Hindlimb muscle (tissue), 1 donor: ENCODE results near the gene PRRX1. TPM values are rescaled to one million over a fixed set of nuclear protein-coding genes. Genes with fewer than 3 reads are reported as not detected.

Experiments used
- DNase-seq: peaks from one replicate; pipeline ENCODE4 v3.0.0-alpha.2; 2013
- polyA plus RNA-seq: library from polyadenylated mRNA; unstranded; fragments of 120-200 nt; gene quantifications from one replicate; pipeline ENCODE4 v1.2.1, GENCODE V29; 2013; ENCODE audit not compliant: insufficient read length

Gene PRRX1
- polyA plus RNA-seq, 1 donor = 179 TPM

GRCh38 chr1:170692866-170693575 lies 29.1 kb downstream of the PRRX1 start:
- DNase-seq = no peak

GRCh38 chr1:170694172-170694926 lies 30.4 kb downstream of the PRRX1 start:
- peak; percentile 42 for DNase-seq

- no peak for DNase-seq
These were observed 32.1 kb downstream of the PRRX1 start for GRCh38 chr1:170695955-170696590.

- DNase-seq = no peak
These were observed 32.8 kb downstream of the PRRX1 start for GRCh38 chr1:170696591-170697290.

GRCh38 chr1:170697316-170697715 lies 33.4 kb downstream of the PRRX1 start:
- no peak for DNase-seq

- peak; percentile 43 for DNase-seq
These were observed 34.7 kb downstream of the PRRX1 start for GRCh38 chr1:170698301-170699275.

GRCh38 chr1:170699696-170700095 lies 35.8 kb downstream of the PRRX1 start:
- DNase-seq = no peak

- no peak for DNase-seq
These were observed 37.1 kb downstream of the PRRX1 start for GRCh38 chr1:170700842-170701615.

GRCh38 chr1:170701962-170702361 lies 38.0 kb downstream of the PRRX1 start:
- no peak for DNase-seq

GRCh38 chr1:170703591-170703990 lies 39.7 kb downstream of the PRRX1 start:
- no peak for DNase-seq

- DNase-seq = no peak
These were observed 40.3 kb downstream of the PRRX1 start for GRCh38 chr1:170704256-170704655.

GRCh38 chr1:170705981-170706380 lies 42.0 kb downstream of the PRRX1 start:
- DNase-seq = no peak

GRCh38 chr1:170707117-170707516 lies 43.2 kb downstream of the PRRX1 start:
- no peak for DNase-seq

- DNase-seq = no peak
These were observed 44.2 kb downstream of the PRRX1 start for GRCh38 chr1:170707959-170708655.

GRCh38 chr1:170711682-170712081 lies 47.8 kb downstream of the PRRX1 start:
- DNase-seq = no peak

- DNase-seq = no peak
These were observed 50.2 kb downstream of the PRRX1 start for GRCh38 chr1:170714163-170714562.

- no peak for DNase-seq
These were observed 51.0 kb downstream of the PRRX1 start for GRCh38 chr1:170714938-170715337.

- no peak for DNase-seq
These were observed 53.0 kb downstream of the PRRX1 start for GRCh38 chr1:170716835-170717429.

GRCh38 chr1:170720661-170721060 lies 56.7 kb downstream of the PRRX1 start:
- DNase-seq = no peak

- DNase-seq = no peak
These were observed 57.7 kb downstream of the PRRX1 start for GRCh38 chr1:170721621-170722020.
